ENCODE results near the gene MYADM.
A peak's percentile ranks its signal among the peaks of the same experiment; 100 is the strongest.

The MYADM gene

GRCh38 chr19:53868892-53869804 lies 1.5 kb downstream of the MYADM start (continued):
- TF ChIP-seq SCRT2 (tag by site-specific recombination; IDR thresholded peaks at IDR 0.05) = no peak
- no peak for TF ChIP-seq ZNF274 (IDR thresholded peaks at IDR 0.05; ENCODE audit: low read length)
- TF ChIP-seq ZNF274 (tag by site-specific recombination; IDR thresholded peaks at IDR 0.05; ENCODE audit: borderline replicate concordance) = no peak
- TF ChIP-seq YY1 (tag by site-specific recombination; IDR thresholded peaks at IDR 0.05) = no peak
- TF ChIP-seq ZNF391 (tag by site-specific recombination; IDR thresholded peaks at IDR 0.05; ENCODE audit: borderline replicate concordance, low read depth) = no peak
- TF ChIP-seq EGR2 (tag by site-specific recombination; IDR thresholded peaks at IDR 0.05; ENCODE audit: low read depth) = peak; percentile 97
- no peak for TF ChIP-seq REPIN1 (tag by site-specific recombination; IDR thresholded peaks at IDR 0.05; ENCODE audit: low read depth)
- peak; percentile 80 for TF ChIP-seq PATZ1 (tag by site-specific recombination; IDR thresholded peaks at IDR 0.05)
- TF ChIP-seq MZF1 (tag by site-specific recombination; IDR thresholded peaks at IDR 0.05; ENCODE audit: borderline replicate concordance) = no peak
- no peak for TF ChIP-seq ZBTB21 (tag by site-specific recombination; IDR thresholded peaks at IDR 0.05)
- no peak for TF ChIP-seq ZNF133 (tag by site-specific recombination; IDR thresholded peaks at IDR 0.05)
- TF ChIP-seq ZNF580 (tag by site-specific recombination; IDR thresholded peaks at IDR 0.05) = no peak
- no peak for TF ChIP-seq ZNF558 (tag by site-specific recombination; IDR thresholded peaks at IDR 0.05)
- peak; percentile 86; the same call in 1 of the 2 replicates for TF ChIP-seq KLF10 (tag by site-specific recombination; IDR thresholded peaks at IDR 0.05)
- no peak for TF ChIP-seq ZNF626 (tag by site-specific recombination; IDR thresholded peaks at IDR 0.05)
- peak; percentile 62 for TF ChIP-seq CTCF (tag by site-specific recombination; IDR thresholded peaks at IDR 0.05)
- peak; percentile 6 for TF ChIP-seq WT1 (tag by site-specific recombination; IDR thresholded peaks at IDR 0.05)
- no peak for TF ChIP-seq ZNF146 (tag by site-specific recombination; IDR thresholded peaks at IDR 0.05)
- no peak for TF ChIP-seq ZNF138 (tag by site-specific recombination; IDR thresholded peaks at IDR 0.05; ENCODE audit: borderline replicate concordance)
- TF ChIP-seq ZNF266 (tag by site-specific recombination; IDR thresholded peaks at IDR 0.05; ENCODE audit: low read depth) = no peak
- TF ChIP-seq ZNF121 (tag by site-specific recombination; IDR thresholded peaks at IDR 0.05) = no peak
- peak; percentile 99 for TF ChIP-seq ZFHX2 (tag by site-specific recombination; conservative IDR thresholded peaks at IDR 0.05)
- no peak for TF ChIP-seq ZNF433 (tag by site-specific recombination; IDR thresholded peaks at IDR 0.05; ENCODE audit: low read depth)
- TF ChIP-seq ZNF449 (tag by site-specific recombination; IDR thresholded peaks at IDR 0.05) = peak; percentile 87
- TF ChIP-seq ZNF10 (tag by site-specific recombination; IDR thresholded peaks at IDR 0.05) = no peak
- peak; percentile 43; the same call in 1 of the 2 replicates for TF ChIP-seq ZBTB11 (tag by site-specific recombination; conservative IDR thresholded peaks at IDR 0.05; ENCODE audit: low read depth)
- TF ChIP-seq INSM2 (tag by site-specific recombination; IDR thresholded peaks at IDR 0.05) = no peak
- TF ChIP-seq ZNF529 (tag by site-specific recombination; IDR thresholded peaks at IDR 0.05; ENCODE audit: insufficient replicate concordance) = no peak
- TF ChIP-seq ZNF423 (tag by site-specific recombination; IDR thresholded peaks at IDR 0.05) = no peak
